Endothelial cell of umbilical vein (primary cell): ENCODE data around the gene CTPS1.

Source experiments
- EZH2 ChIP-seq: IDR thresholded peaks from 2 replicates; pipeline ENCODE4 v1.6.1; 2012; ENCODE audit warnings: borderline replicate concordance, low read depth, mild to moderate bottlenecking, moderate library complexity, low read length, inconsistent platforms; ENCODE audit not compliant: severe bottlenecking
- FOS ChIP-seq: IDR thresholded peaks from 2 replicates; pipeline ENCODE4 v1.6.1; 2011; ENCODE audit warnings: mild to moderate bottlenecking, low read length, moderate library complexity, borderline replicate concordance; ENCODE audit not compliant: insufficient read depth
- JUN ChIP-seq: IDR thresholded peaks from 2 replicates; pipeline ENCODE4 v1.6.1; 2011; ENCODE audit warnings: borderline replicate concordance, low read depth; ENCODE audit not compliant: insufficient read length, insufficient read depth
- POLR2A ChIP-seq: IDR thresholded peaks from 2 replicates; pipeline ENCODE4 v1.6.1; 2012; ENCODE audit warnings: low read depth, mild to moderate bottlenecking, control low read depth, low read length
- TF ChIP-seq, protein P1 (sequence below), 2 donors: IDR thresholded peaks; 1 replicate in 1 of 2; 2 replicates in 1 of 2; pipeline ENCODE4 v1.5.1; 2011; ENCODE audit warnings: low read length in 2 of 2, mild to moderate bottlenecking in 2 of 2, moderate library complexity in 2 of 2, control low read depth in 1 of 2, inconsistent platforms in 1 of 2, low read depth in 1 of 2; ENCODE audit not compliant: insufficient read depth in 1 of 2; ENCODE audit errors: extremely low read depth in 1 of 2

- no peak for TF ChIP-seq POLR2A
- TF ChIP-seq, protein P1, sequence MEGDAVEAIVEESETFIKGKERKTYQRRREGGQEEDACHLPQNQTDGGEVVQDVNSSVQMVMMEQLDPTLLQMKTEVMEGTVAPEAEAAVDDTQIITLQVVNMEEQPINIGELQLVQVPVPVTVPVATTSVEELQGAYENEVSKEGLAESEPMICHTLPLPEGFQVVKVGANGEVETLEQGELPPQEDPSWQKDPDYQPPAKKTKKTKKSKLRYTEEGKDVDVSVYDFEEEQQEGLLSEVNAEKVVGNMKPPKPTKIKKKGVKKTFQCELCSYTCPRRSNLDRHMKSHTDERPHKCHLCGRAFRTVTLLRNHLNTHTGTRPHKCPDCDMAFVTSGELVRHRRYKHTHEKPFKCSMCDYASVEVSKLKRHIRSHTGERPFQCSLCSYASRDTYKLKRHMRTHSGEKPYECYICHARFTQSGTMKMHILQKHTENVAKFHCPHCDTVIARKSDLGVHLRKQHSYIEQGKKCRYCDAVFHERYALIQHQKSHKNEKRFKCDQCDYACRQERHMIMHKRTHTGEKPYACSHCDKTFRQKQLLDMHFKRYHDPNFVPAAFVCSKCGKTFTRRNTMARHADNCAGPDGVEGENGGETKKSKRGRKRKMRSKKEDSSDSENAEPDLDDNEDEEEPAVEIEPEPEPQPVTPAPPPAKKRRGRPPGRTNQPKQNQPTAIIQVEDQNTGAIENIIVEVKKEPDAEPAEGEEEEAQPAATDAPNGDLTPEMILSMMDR (IDR thresholded peaks at IDR 0.05; ENCODE audit: extremely low read depth in 1 of 2, insufficient read depth in 1 of 2, low read depth in 1 of 2, low read length in 2 of 2) = no peak
- no peak for TF ChIP-seq EZH2
- TF ChIP-seq FOS = no peak
- no peak for TF ChIP-seq JUN
Observed at GRCh38 chr1:41019353-41019745, 39.9 kb downstream of the CTPS1 start.
